ENCODE measurements around the gene TACR1. TPM values are rescaled to one million over a fixed set of nuclear protein-coding genes. Genes with fewer than 3 reads are reported as not detected.
A peak's percentile ranks its signal among the peaks of the same experiment; 100 is the strongest.

The TACR1 gene
- total and polyA plus RNA-seq, 7 donors = 0.03 to 0.37 (median 0.13) TPM

- Histone ChIP-seq H3K27ac (no peak overlapping the region), H3K4me1 (no peaks in the 10 kb centered on the region), H3K4me3 (no peak overlapping the region), H3K9me3 (no peaks in the 10 kb centered on the region), H3K36me3 (ENCODE audit: insufficient read depth in 1 of 2, low read depth in 1 of 2) (no peaks in the 10 kb centered on the region), H3K27me3 (ENCODE audit: insufficient read depth in 3 of 3, low read length in 2 of 3) (no peaks in the 10 kb centered on the region)
- no peak for TF ChIP-seq CTCF (IDR thresholded peaks at IDR 0.05)
- 66 to 78% (median 74%) methylated on average over 2 of the region's 2 CpGs for WGBS, 3 donors
- ATAC-seq = no peak
- no peak for DNase-seq
- intact Hi-C loops (cut with DNase I) = no loop called here
Measured at GRCh38 chr2:75087736-75088135, 111.6 kb downstream of the TACR1 start.

- no peak for ATAC-seq
- H3K27ac ChIP-seq = no peak overlapping the region
- 68 to 82% (median 74%) methylated on average over 1 of the region's 1 CpG for WGBS, 3 donors
Measured at GRCh38 chr2:75079575-75079974, 119.7 kb downstream of the TACR1 start.

GRCh38 chr2:75077909-75078308 lies 121.4 kb downstream of the TACR1 start:
- WGBS, 3 donors = 96 to 99% (median 98%) methylated on average over 4 of the region's 4 CpGs
- no peak overlapping the region for H3K27ac ChIP-seq
- H3K27me3 ChIP-seq (ENCODE audit: insufficient read depth in 3 of 3, low read length in 2 of 3) = no peaks in the 10 kb centered on the region
- H3K4me1 ChIP-seq = peaks cover 17% of the 10 kb centered on the region
- H3K36me3 ChIP-seq (ENCODE audit: insufficient read depth in 1 of 2, low read depth in 1 of 2) = no peaks in the 10 kb centered on the region
- ATAC-seq (no peak), DNase-seq (no peak)
- intact Hi-C loops (cut with DNase I) = no loop called here
- no peaks in the 10 kb centered on the region for H3K9me3 ChIP-seq
- H3K4me3 ChIP-seq = no peak overlapping the region
- no peak for TF ChIP-seq CTCF (IDR thresholded peaks at IDR 0.05)

More at GRCh38 chr2:75079575-75079974, 119.7 kb downstream of the TACR1 start:
- no peak for DNase-seq
- Histone ChIP-seq H3K36me3 (ENCODE audit: insufficient read depth in 1 of 2, low read depth in 1 of 2) (no peaks in the 10 kb centered on the region), H3K27me3 (ENCODE audit: insufficient read depth in 3 of 3, low read length in 2 of 3) (no peaks in the 10 kb centered on the region), H3K9me3 (no peaks in the 10 kb centered on the region), H3K4me3 (no peak overlapping the region), H3K4me1 (peaks cover 9% of the 10 kb centered on the region)
- intact Hi-C loops (cut with DNase I) = no loop called here
- TF ChIP-seq CTCF (IDR thresholded peaks at IDR 0.05) = no peak

DNA sequence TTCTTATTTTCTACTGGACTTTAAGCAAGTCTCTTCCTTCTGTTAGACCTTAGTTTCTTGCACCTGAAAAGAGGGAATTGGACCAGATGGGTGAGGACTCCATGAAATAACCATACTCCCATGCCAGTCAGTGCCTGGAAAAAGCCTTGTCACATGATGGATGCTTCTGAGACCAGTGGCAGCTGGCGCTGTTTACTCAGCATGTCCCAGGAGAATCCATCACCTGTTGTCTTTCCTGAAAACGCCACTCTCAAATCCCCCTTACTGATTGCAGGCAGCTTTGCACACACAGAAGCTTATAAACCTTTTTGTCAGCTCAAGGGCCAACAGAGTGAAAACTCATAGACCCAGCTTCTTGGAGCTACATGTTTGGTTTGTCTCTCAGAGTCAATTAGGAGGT lies 123.2 kb downstream of the TACR1 start:
- no peak for TF ChIP-seq CTCF (IDR thresholded peaks at IDR 0.05)
- peak overlapping the region; percentile 46 for H3K27ac ChIP-seq
- WGBS, 3 donors = 30 to 52% (median 40%) methylated on average over 2 of the region's 2 CpGs
- ATAC-seq = peak; percentile 60 to 88 (median 82)
- no peaks in the 10 kb centered on the region for H3K9me3 ChIP-seq
- intact Hi-C loops (cut with DNase I) = no loop called here
- DNase-seq = no peak
- H3K4me1 ChIP-seq = peaks cover 17% of the 10 kb centered on the region
- no peaks in the 10 kb centered on the region for H3K27me3 ChIP-seq (ENCODE audit: insufficient read depth in 3 of 3, low read length in 2 of 3)
- no peak overlapping the region for H3K4me3 ChIP-seq
- H3K36me3 ChIP-seq (ENCODE audit: insufficient read depth in 1 of 2, low read depth in 1 of 2) = no peaks in the 10 kb centered on the region

- no peak for TF ChIP-seq CTCF (IDR thresholded peaks at IDR 0.05)
- no peaks in the 10 kb centered on the region for H3K36me3 ChIP-seq (ENCODE audit: insufficient read depth in 1 of 2, low read depth in 1 of 2)
- no peak for ATAC-seq
- H3K4me3 ChIP-seq = no peak overlapping the region
- intact Hi-C loops (cut with DNase I) = no loop called here
- H3K27me3 ChIP-seq (ENCODE audit: insufficient read depth in 3 of 3, low read length in 2 of 3) = no peaks in the 10 kb centered on the region
- peaks cover 17% of the 10 kb centered on the region for H3K4me1 ChIP-seq
- no peaks in the 10 kb centered on the region for H3K9me3 ChIP-seq
- H3K27ac ChIP-seq = peak overlapping the region; percentile 31
- WGBS, 3 donors = 82 to 96% (median 91%) methylated on average over 1 of the region's 1 CpG
- DNase-seq = no peak
Measured at GRCh38 chr2:75074708-75075107, 124.6 kb downstream of the TACR1 start.

Data from psoas muscle (tissue), 8 donors.